A204.1 (cell line): ENCODE data around the gene HCRTR1.
"Not testable (repeated sequence)": the region's sequence is repeated elsewhere in the genome, so short reads cannot be mapped to it uniquely, and the experiment has no call there.

Experiments used
- FAIRE-seq: peaks from 2 replicates; lab custom pipeline; 2012; peaks lifted over from hg19 to GRCh38; lab: Jason Lieb, UNC

Gene HCRTR1

GRCh38 chr1:31581821-31582810 is 35.4 kb upstream of the HCRTR1 start:
- no peak for FAIRE-seq

GRCh38 chr1:31583082-31583994 is 34.2 kb upstream of the HCRTR1 start:
- FAIRE-seq: no peak

GRCh38 chr1:31583995-31584868 is 33.3 kb upstream of the HCRTR1 start:
- FAIRE-seq: no peak

- FAIRE-seq: no peak
These were observed 32.4 kb upstream of the HCRTR1 start for GRCh38 chr1:31584869-31585735.

- FAIRE-seq: no peak
These were observed 31.6 kb upstream of the HCRTR1 start for GRCh38 chr1:31585736-31586365.

- FAIRE-seq: no peak
These were observed 30.8 kb upstream of the HCRTR1 start for GRCh38 chr1:31586376-31587327.

- FAIRE-seq: not testable (repeated sequence)
These were observed 30.2 kb upstream of the HCRTR1 start for GRCh38 chr1:31587328-31587699.

GRCh38 chr1:31587720-31588423 is 29.6 kb upstream of the HCRTR1 start:
- no peak for FAIRE-seq

- no peak for FAIRE-seq
These were observed 28.6 kb upstream of the HCRTR1 start for GRCh38 chr1:31588751-31589515.

- no peak for FAIRE-seq
These were observed 25.9 kb upstream of the HCRTR1 start for GRCh38 chr1:31591425-31592093.

GRCh38 chr1:31592132-31592531 is 25.4 kb upstream of the HCRTR1 start:
- no peak for FAIRE-seq

GRCh38 chr1:31593136-31593665 is 24.3 kb upstream of the HCRTR1 start:
- FAIRE-seq: no peak

GRCh38 chr1:31593770-31594632 is 23.5 kb upstream of the HCRTR1 start:
- FAIRE-seq: no peak

- no peak for FAIRE-seq
These were observed 21.4 kb upstream of the HCRTR1 start for GRCh38 chr1:31595836-31596736.

GRCh38 chr1:31596737-31597097 is 20.8 kb upstream of the HCRTR1 start:
- FAIRE-seq: no peak
